Mammary epithelial cell (primary cell): ENCODE data around the gene ADRB2.
A peak's percentile ranks its signal among the peaks of the same experiment; 100 is the strongest.

ENCODE experiments used
- CTCF ChIP-seq, 2 donors: IDR thresholded peaks in 1 of 2; conservative IDR thresholded peaks in 1 of 2; 2 replicates each; pipeline ENCODE4 v1.5.1; 2011 to 2012; ENCODE audit warnings: inconsistent platforms in 2 of 2, low read length in 2 of 2, mild to moderate bottlenecking in 2 of 2, control low read depth in 1 of 2, low read depth in 1 of 2; ENCODE audit not compliant: insufficient read depth in 1 of 2; ENCODE audit errors: extremely low read depth in 1 of 2
- EZH2 ChIP-seq: IDR thresholded peaks from 2 replicates; pipeline ENCODE4 v1.6.1; 2012; ENCODE audit warnings: low read length, inconsistent platforms, borderline replicate concordance

GRCh38 chr5:148820461-148821395 lies 5.7 kb upstream of the ADRB2 start:
- TF ChIP-seq CTCF (conservative IDR thresholded peaks at IDR 0.05 in 1 of 2, IDR thresholded peaks at IDR 0.05 in 1 of 2; ENCODE audit: extremely low read depth in 1 of 2, insufficient read depth in 1 of 2, low read depth in 1 of 2, low read length in 2 of 2) (peak; percentile 71 to 75), EZH2 (no peak)
